Esophagus squamous epithelium (tissue), 4 donors: Measurements from ENCODE around the gene CASTOR2.
"Not testable (repeated sequence)": the region's sequence is repeated elsewhere in the genome, so short reads cannot be mapped to it uniquely, and the experiment has no call there.

Experiments
- CTCF ChIP-seq, 6 experiments: fragments of 450-650 bp in 4 of 6; fragments of 200-600 bp in 2 of 6; sonication (generic) in 2 of 6; IDR thresholded peaks; one replicate each; pipeline ENCODE4 v1.5.1; 2016 to 2019; ENCODE audit warnings: antibody characterized with exemption in 6 of 6, mild to moderate bottlenecking in 4 of 6, moderate library complexity in 4 of 6
- POLR2A ChIP-seq, 4 donors: fragments of 450-650 bp; IDR thresholded peaks; one replicate each; pipeline ENCODE4 v1.6.1; 2017; ENCODE audit warnings: antibody characterized with exemption in 4 of 4, mild to moderate bottlenecking in 4 of 4, moderate library complexity in 3 of 4

GRCh38 chr7:74958328-74958727, 6.2 kb upstream of the CASTOR2 start:
- TF ChIP-seq CTCF, POLR2A (IDR thresholded peaks at IDR 0.05): not testable (repeated sequence)
